Gastroesophageal sphincter (tissue), 4 donors: ENCODE measurements around the gene CASKIN1. TPM values are rescaled to one million over a fixed set of nuclear protein-coding genes. Genes with fewer than 3 reads are reported as not detected.

Experiments used
- ATAC-seq: fragments of 150-250 bp; one replicate; pipeline ENCODE4 v1.9.1; 2016; ENCODE audit warnings: mild to moderate bottlenecking, moderate library complexity
- H3K27ac ChIP-seq, 4 donors: fragments of 200-600 bp; sonication (generic) in 3 of 4; 1 replicate in 3 of 4; 2 replicates in 1 of 4; pipeline ENCODE4 v1.5.1; 2016 to 2019
- H3K27me3 ChIP-seq: fragments of 200-600 bp; sonication (generic); one replicate; pipeline ENCODE4 v1.5.1; 2019
- H3K36me3 ChIP-seq, 2 donors: fragments of 200-600 bp; sonication (generic); one replicate each; pipeline ENCODE4 v1.5.1; 2019; ENCODE audit warnings: control low read depth in 1 of 2
- H3K4me1 ChIP-seq, 3 donors: fragments of 200-600 bp; sonication (generic); 1 replicate in 2 of 3; 2 replicates in 1 of 3; pipeline ENCODE4 v1.5.1; 2016 to 2019; ENCODE audit warnings: control low read depth in 2 of 3
- H3K4me3 ChIP-seq, 2 donors: fragments of 200-600 bp; sonication (generic); one replicate each; pipeline ENCODE4 v1.5.1; 2019; ENCODE audit warnings: mild to moderate bottlenecking in 1 of 2, moderate library complexity in 1 of 2
- H3K9me3 ChIP-seq, 3 donors: fragments of 200-600 bp; sonication (generic); one replicate each; pipeline ENCODE4 v1.5.1; 2017 to 2019; ENCODE audit warnings: control low read depth in 2 of 3
- EP300 ChIP-seq: sonication (generic); formaldehyde crosslinking; IDR thresholded peaks from one replicate; pipeline ENCODE4 v1.6.1; 2017; ENCODE audit warnings: antibody characterized with exemption, mild to moderate bottlenecking
- POLR2A ChIP-seq, 2 donors: fragments of 450-650 bp; IDR thresholded peaks; one replicate each; pipeline ENCODE4 v1.6.1; 2017; ENCODE audit warnings: antibody characterized with exemption in 2 of 2, mild to moderate bottlenecking in 2 of 2, moderate library complexity in 1 of 2
- POLR2AphosphoS5 ChIP-seq: sonication (generic); formaldehyde crosslinking; IDR thresholded peaks from one replicate; pipeline ENCODE4 v1.6.1; 2017; ENCODE audit warnings: antibody characterized with exemption
- WGBS, 2 donors: methylation state at CpG; one replicate each; pipeline ENCODE4 v1.1.5; 2018; ENCODE audit warnings: low coverage in 1 of 2; 5-methylcytosine and 5-hydroxymethylcytosine counted together
- total RNA-seq, 4 donors: library from RNA; depleted of rRNA; stranded (reverse); fragments of >200 nt; gene quantifications; one replicate each; pipeline ENCODE4 v1.1.0, GENCODE V29; 2016
- TF ChIP-seq, protein P1 (sequence below), 4 experiments: fragments of 200-600 bp in 2 of 4; fragments of 450-650 bp in 2 of 4; sonication (generic) in 1 of 4; IDR thresholded peaks; one replicate each; pipeline ENCODE4 v1.5.1; 2017 to 2019; ENCODE audit warnings: antibody characterized with exemption in 4 of 4, mild to moderate bottlenecking in 2 of 4, moderate library complexity in 2 of 4

CASKIN1 gene
- total RNA-seq, 4 donors from 2014 or later = 0.27 to 0.35 TPM; not detected in 2

DNA sequence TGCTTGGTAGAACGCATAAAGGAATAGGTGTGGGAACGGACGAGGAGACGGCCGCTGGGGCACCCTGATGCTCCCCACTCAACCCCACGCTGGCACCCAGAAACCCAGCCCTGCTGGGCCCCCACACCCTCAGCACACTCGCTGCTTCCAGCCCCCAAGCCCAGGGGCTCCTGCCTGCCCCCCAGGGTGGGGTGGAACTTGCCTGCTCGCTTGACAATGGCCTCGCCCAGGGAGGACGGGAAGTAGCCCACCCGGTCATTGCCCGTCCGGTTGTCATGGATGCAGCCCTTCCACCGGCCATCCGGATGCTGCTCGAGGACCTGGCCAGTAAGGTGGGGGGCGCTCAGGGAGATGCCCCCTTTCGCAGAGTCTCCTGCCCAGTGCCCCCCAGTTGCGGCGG is 9.9 kb downstream of the CASKIN1 start:
- WGBS, 2 donors = no CpG with 5 or more reads among the region's 20 CpGs
- no peak for TF ChIP-seq EP300
- TF ChIP-seq, protein P1, sequence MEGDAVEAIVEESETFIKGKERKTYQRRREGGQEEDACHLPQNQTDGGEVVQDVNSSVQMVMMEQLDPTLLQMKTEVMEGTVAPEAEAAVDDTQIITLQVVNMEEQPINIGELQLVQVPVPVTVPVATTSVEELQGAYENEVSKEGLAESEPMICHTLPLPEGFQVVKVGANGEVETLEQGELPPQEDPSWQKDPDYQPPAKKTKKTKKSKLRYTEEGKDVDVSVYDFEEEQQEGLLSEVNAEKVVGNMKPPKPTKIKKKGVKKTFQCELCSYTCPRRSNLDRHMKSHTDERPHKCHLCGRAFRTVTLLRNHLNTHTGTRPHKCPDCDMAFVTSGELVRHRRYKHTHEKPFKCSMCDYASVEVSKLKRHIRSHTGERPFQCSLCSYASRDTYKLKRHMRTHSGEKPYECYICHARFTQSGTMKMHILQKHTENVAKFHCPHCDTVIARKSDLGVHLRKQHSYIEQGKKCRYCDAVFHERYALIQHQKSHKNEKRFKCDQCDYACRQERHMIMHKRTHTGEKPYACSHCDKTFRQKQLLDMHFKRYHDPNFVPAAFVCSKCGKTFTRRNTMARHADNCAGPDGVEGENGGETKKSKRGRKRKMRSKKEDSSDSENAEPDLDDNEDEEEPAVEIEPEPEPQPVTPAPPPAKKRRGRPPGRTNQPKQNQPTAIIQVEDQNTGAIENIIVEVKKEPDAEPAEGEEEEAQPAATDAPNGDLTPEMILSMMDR (IDR thresholded peaks at IDR 0.05) = no peak
- no peak for TF ChIP-seq POLR2A (IDR thresholded peaks at IDR 0.05)
- TF ChIP-seq POLR2AphosphoS5 = no peak
- Histone ChIP-seq H3K27me3 (no peaks in the 10 kb centered on the region), H3K27ac (no peak overlapping the region), H3K4me1 (no peaks in the 10 kb centered on the region), H3K36me3 (no peaks in the 10 kb centered on the region), H3K9me3 (no peaks in the 10 kb centered on the region), H3K4me3 (no peak overlapping the region)
- ATAC-seq = no peak

DNA sequence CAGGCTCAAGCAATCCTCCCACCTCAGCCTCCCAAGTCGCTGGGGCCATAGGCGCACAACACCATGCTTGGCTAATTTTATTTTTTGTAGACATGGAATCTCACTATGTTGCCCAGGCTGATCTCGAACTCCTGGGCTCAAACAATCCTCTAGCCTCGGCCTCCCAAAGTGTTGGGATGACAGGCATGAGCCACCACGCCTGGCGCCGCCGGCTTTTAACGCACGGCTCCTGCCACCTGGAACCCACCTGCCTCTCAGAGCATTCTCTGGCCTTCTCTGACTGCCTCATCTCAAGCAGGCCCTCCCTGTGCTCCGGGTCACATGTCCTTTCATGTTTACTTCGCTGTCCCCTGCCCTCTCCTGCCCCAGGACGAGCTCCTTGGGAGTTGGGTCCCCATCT is 10.3 kb downstream of the CASKIN1 start:
- no peak for ATAC-seq
- Histone ChIP-seq H3K36me3 (no peaks in the 10 kb centered on the region), H3K9me3 (no peaks in the 10 kb centered on the region), H3K27me3 (no peaks in the 10 kb centered on the region), H3K4me1 (no peaks in the 10 kb centered on the region), H3K4me3 (no peak overlapping the region), H3K27ac (no peak overlapping the region)
- 92 to 97% methylated on average over 11 to 12 of the region's 13 CpGs for WGBS, 2 donors
- no peak for TF ChIP-seq POLR2A (IDR thresholded peaks at IDR 0.05)
- TF ChIP-seq EP300 = no peak
- TF ChIP-seq, protein P1 (IDR thresholded peaks at IDR 0.05) = no peak
- no peak for TF ChIP-seq POLR2AphosphoS5

DNA sequence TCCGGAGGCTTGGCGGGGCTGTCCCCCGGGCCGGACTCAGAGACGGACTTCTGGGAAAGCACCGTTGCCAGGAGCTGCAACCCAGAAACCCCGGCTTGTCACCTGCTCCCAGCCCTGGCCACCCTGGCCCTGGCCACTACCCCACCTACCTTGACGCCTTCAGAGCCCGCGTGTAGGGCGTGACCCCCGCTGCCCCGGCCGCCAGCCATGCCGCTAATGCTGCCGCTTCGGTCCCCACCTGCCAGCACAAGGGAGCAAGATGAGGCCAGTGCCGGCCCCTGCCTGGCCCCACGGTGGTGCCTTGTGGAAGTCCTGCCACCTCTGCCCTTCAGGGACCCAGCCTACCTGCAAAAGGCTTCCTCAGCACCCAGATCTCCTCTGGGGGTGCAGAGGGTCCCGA is 11.4 kb downstream of the CASKIN1 start:
- H3K36me3 ChIP-seq = no peaks in the 10 kb centered on the region
- WGBS, 2 donors = 100% methylated on average over 1 of the region's 20 CpGs; no CpG with 5 or more reads in 1 of the 2 donors
- H3K9me3 ChIP-seq = no peaks in the 10 kb centered on the region
- no peak overlapping the region for H3K27ac ChIP-seq
- TF ChIP-seq, protein P1 (IDR thresholded peaks at IDR 0.05) = no peak
- TF ChIP-seq POLR2AphosphoS5 = no peak
- no peak for TF ChIP-seq POLR2A (IDR thresholded peaks at IDR 0.05)
- TF ChIP-seq EP300 = no peak
- no peaks in the 10 kb centered on the region for H3K27me3 ChIP-seq
- no peak overlapping the region for H3K4me3 ChIP-seq
- no peak for ATAC-seq
- no peaks in the 10 kb centered on the region for H3K4me1 ChIP-seq

DNA sequence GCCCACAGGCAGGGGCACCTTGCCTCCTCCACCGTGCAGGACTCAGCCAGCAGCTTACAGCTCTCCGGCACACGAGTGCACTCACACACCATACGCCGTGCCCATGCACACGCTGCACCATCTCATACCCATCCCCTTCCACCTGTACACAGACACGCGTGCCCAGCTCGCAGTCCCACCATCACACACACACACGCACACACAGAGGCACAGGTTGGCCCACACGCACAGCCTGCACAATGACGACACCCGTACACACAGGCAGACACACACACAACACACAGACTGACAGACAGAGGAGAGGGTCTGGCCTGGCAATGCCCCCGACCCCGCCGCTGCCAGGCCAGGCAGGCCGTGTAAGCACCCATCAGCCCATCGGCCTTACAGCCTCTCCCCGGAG is 12.1 kb downstream of the CASKIN1 start:
- Histone ChIP-seq H3K36me3 (no peaks in the 10 kb centered on the region), H3K4me3 (no peak overlapping the region), H3K9me3 (no peaks in the 10 kb centered on the region), H3K27me3 (peaks cover 4% of the 10 kb centered on the region), H3K4me1 (no peaks in the 10 kb centered on the region), H3K27ac (no peak overlapping the region)
- TF ChIP-seq EP300 (no peak), POLR2AphosphoS5 (no peak), POLR2A (IDR thresholded peaks at IDR 0.05) (no peak)
- TF ChIP-seq, protein P1 (IDR thresholded peaks at IDR 0.05) = no peak
- ATAC-seq = no peak
- WGBS, 2 donors = no CpG with 5 or more reads among the region's 19 CpGs

DNA sequence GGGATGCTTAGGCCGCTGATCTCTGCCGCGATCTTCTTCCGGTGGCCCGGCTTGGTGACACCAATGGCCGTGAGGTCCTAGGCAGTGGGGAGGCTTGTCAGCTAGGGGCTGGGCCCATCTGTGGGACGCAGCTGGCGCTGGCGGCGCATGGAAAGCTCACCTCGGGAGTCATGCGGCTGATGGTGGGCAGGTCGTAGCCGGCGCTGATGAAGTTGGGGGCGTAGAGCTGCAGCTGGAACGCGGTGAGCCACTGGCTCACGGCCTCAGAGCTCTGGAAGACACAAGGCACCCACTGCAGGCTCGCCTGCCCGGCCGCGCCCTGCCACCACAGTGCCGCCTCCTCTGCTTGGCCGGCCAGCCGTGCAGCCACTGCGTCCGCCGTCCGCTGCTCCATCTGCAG is 12.7 kb downstream of the CASKIN1 start:
- H3K27ac ChIP-seq = no peak overlapping the region
- peaks cover 0 to 1% (median 0%) of the 10 kb centered on the region in 3 donors for H3K4me1 ChIP-seq
- no peak overlapping the region for H3K4me3 ChIP-seq
- no peak for TF ChIP-seq POLR2AphosphoS5
- TF ChIP-seq, protein P1 (IDR thresholded peaks at IDR 0.05) = no peak
- TF ChIP-seq EP300 = no peak
- no peak for TF ChIP-seq POLR2A (IDR thresholded peaks at IDR 0.05)
- no peak for ATAC-seq
- no peaks in the 10 kb centered on the region for H3K36me3 ChIP-seq
- H3K27me3 ChIP-seq = peaks cover 6% of the 10 kb centered on the region
- no peaks in the 10 kb centered on the region for H3K9me3 ChIP-seq
- no CpG with 5 or more reads among the region's 30 CpGs for WGBS, 2 donors
